ENCODE results near the gene CYP4A11.
"Not testable (repeated sequence)": the region's sequence is repeated elsewhere in the genome, so short reads cannot be mapped to it uniquely, and the experiment has no call there.

Gene CYP4A11

GRCh38 chr1:46941135-46941694 is at the start of gene CYP4A11:
Gene CYP4A11 (minus strand): TSS chr1:46941476. CDS start chr1:46941433, 43 bp downstream.
- Histone ChIP-seq H3K9me2 (replicated peaks; ENCODE audit: insufficient read depth, low read length) (no peaks in the 10 kb centered on the region), H3K4me2 (ENCODE audit: low read depth, low read length, poor library complexity, severe bottlenecking) (no peak within 1 kb of the TSS), H4K20me1 (ENCODE audit: low read depth, low read length) (no peaks in the 10 kb centered on the region), H3F3A (ENCODE audit: insufficient read depth) (no peaks in the 10 kb centered on the region), H3K79me2 (ENCODE audit: insufficient read depth, low read length) (no peaks in the 10 kb centered on the region), H3K27me3 (ENCODE audit: low read length) (no peaks in the 10 kb centered on the region), H3K4me3 (ENCODE audit: insufficient read depth, low read length, poor library complexity, severe bottlenecking) (no peak within 1 kb of the TSS), H3K9ac (ENCODE audit: low read length) (no peak within 1 kb of the TSS), H3K36me3 (ENCODE audit: low read length) (no peaks in the 10 kb centered on the region), H3K27ac (ENCODE audit: low read depth, low read length) (no peak within 1 kb of the TSS), H2AFZ (ENCODE audit: low read depth, low read length, severe bottlenecking) (no peak within 1 kb of the TSS), H3K9me3 (ENCODE audit: insufficient read depth, low read length) (no peaks in the 10 kb centered on the region)
- TF ChIP-seq CTCF (IDR thresholded peaks at IDR 0.05; ENCODE audit: insufficient read depth, low read length, poor library complexity, severe bottlenecking) (no peak), EZH2phosphoT487 (conservative IDR thresholded peaks at IDR 0.05; ENCODE audit: low read length) (no peak)

GRCh38 chr1:46990541-46990940 is 49.3 kb upstream of the CYP4A11 start:
- not testable (repeated sequence) for H3K79me2 ChIP-seq (ENCODE audit: insufficient read depth, low read length); H4K20me1 ChIP-seq (ENCODE audit: low read depth, low read length); H3K9me3 ChIP-seq (ENCODE audit: insufficient read depth, low read length); H3K27me3 ChIP-seq (ENCODE audit: low read length); H3K4me3 ChIP-seq (ENCODE audit: insufficient read depth, low read length, poor library complexity, severe bottlenecking); H3F3A ChIP-seq (ENCODE audit: insufficient read depth); H2AFZ ChIP-seq (ENCODE audit: low read depth, low read length, severe bottlenecking); H3K4me2 ChIP-seq (ENCODE audit: low read depth, low read length, poor library complexity, severe bottlenecking); H3K27ac ChIP-seq (ENCODE audit: low read depth, low read length); H3K9me2 ChIP-seq (replicated peaks; ENCODE audit: insufficient read depth, low read length); H3K36me3 ChIP-seq (ENCODE audit: low read length); H3K9ac ChIP-seq (ENCODE audit: low read length)

- H3K27me3 ChIP-seq (ENCODE audit: low read length), result no peaks in the 10 kb centered on the region
- no peaks in the 10 kb centered on the region for H3K79me2 ChIP-seq (ENCODE audit: insufficient read depth, low read length)
- H3K4me2 ChIP-seq (ENCODE audit: low read depth, low read length, poor library complexity, severe bottlenecking), result no peak overlapping the region
- no peaks in the 10 kb centered on the region for H4K20me1 ChIP-seq (ENCODE audit: low read depth, low read length)
- H3K9ac ChIP-seq (ENCODE audit: low read length), result no peak overlapping the region
- H3K36me3 ChIP-seq (ENCODE audit: low read length), result no peaks in the 10 kb centered on the region
- no peaks in the 10 kb centered on the region for H3K9me2 ChIP-seq (replicated peaks; ENCODE audit: insufficient read depth, low read length)
- no peak overlapping the region for H3K4me3 ChIP-seq (ENCODE audit: insufficient read depth, low read length, poor library complexity, severe bottlenecking)
- H3K9me3 ChIP-seq (ENCODE audit: insufficient read depth, low read length), result no peaks in the 10 kb centered on the region
- H2AFZ ChIP-seq (ENCODE audit: low read depth, low read length, severe bottlenecking), result no peak overlapping the region
- TF ChIP-seq CTCF (IDR thresholded peaks at IDR 0.05; ENCODE audit: insufficient read depth, low read length, poor library complexity, severe bottlenecking) (no peak), EZH2phosphoT487 (conservative IDR thresholded peaks at IDR 0.05; ENCODE audit: low read length) (no peak)
- H3K27ac ChIP-seq (ENCODE audit: low read depth, low read length), result no peak overlapping the region
- H3F3A ChIP-seq (ENCODE audit: insufficient read depth), result no peaks in the 10 kb centered on the region
Measured at GRCh38 chr1:46983830-46984586, 42.7 kb upstream of the CYP4A11 start.

GRCh38 chr1:46983166-46983829 is 42.0 kb upstream of the CYP4A11 start:
- no peak overlapping the region for H3K4me3 ChIP-seq (ENCODE audit: insufficient read depth, low read length, poor library complexity, severe bottlenecking)
- H4K20me1 ChIP-seq (ENCODE audit: low read depth, low read length), result no peaks in the 10 kb centered on the region
- H3K27ac ChIP-seq (ENCODE audit: low read depth, low read length), result no peak overlapping the region
- no peaks in the 10 kb centered on the region for H3K79me2 ChIP-seq (ENCODE audit: insufficient read depth, low read length)
- no peak overlapping the region for H3K9ac ChIP-seq (ENCODE audit: low read length)
- no peaks in the 10 kb centered on the region for H3K9me3 ChIP-seq (ENCODE audit: insufficient read depth, low read length)
- H3K27me3 ChIP-seq (ENCODE audit: low read length), result no peaks in the 10 kb centered on the region
- no peaks in the 10 kb centered on the region for H3K36me3 ChIP-seq (ENCODE audit: low read length)
- no peak for TF ChIP-seq CTCF (IDR thresholded peaks at IDR 0.05; ENCODE audit: insufficient read depth, low read length, poor library complexity, severe bottlenecking)
- TF ChIP-seq EZH2phosphoT487 (conservative IDR thresholded peaks at IDR 0.05; ENCODE audit: low read length), result no peak
- H2AFZ ChIP-seq (ENCODE audit: low read depth, low read length, severe bottlenecking), result no peak overlapping the region
- H3F3A ChIP-seq (ENCODE audit: insufficient read depth), result no peaks in the 10 kb centered on the region
- no peaks in the 10 kb centered on the region for H3K9me2 ChIP-seq (replicated peaks; ENCODE audit: insufficient read depth, low read length)
- H3K4me2 ChIP-seq (ENCODE audit: low read depth, low read length, poor library complexity, severe bottlenecking), result no peak overlapping the region
